Ramos (cell line): Measurements from ENCODE around the gene PROX2.

Experiments used
- in situ Hi-C: fragments of 300-500 bp; cut with MboI; formaldehyde crosslinking; loops from one replicate; pipeline ENCODE4 v1.14.3; 2022; ENCODE audit warnings: low sequenced_read_pairs; ENCODE audit not compliant: unreplicated experiment

Gene PROX2

GRCh38 chr14:74875941-74876913 lies at the start of gene PROX2:
PROX2 (minus strand) TSS chr14:74876145; CDS start chr14:74863834, 12,311 bp downstream.
- in situ Hi-C loops: no loop called here

- in situ Hi-C loops: no loop called here
These were observed 48.1 kb upstream of the PROX2 start for GRCh38 chr14:74924061-74924460.

- in situ Hi-C loops: no loop called here
These were observed 46.9 kb upstream of the PROX2 start, which contains the start of gene RPS6KL1 for GRCh38 chr14:74922752-74923401. RPS6KL1 (minus strand) TSS chr14:74923260; CDS start chr14:74921541, 1,719 bp downstream.

- in situ Hi-C loops: no loop called here
These were observed 46.2 kb upstream of the PROX2 start for GRCh38 chr14:74921987-74922751.

- in situ Hi-C loops: no loop called here
These were observed 45.2 kb upstream of the PROX2 start for GRCh38 chr14:74921053-74921620.

- in situ Hi-C loops: no loop called here
These were observed 44.3 kb upstream of the PROX2 start for GRCh38 chr14:74920281-74920680.

- in situ Hi-C loops: no loop called here
These were observed 43.6 kb upstream of the PROX2 start for GRCh38 chr14:74919421-74920165.

GRCh38 chr14:74918380-74918779 lies 42.4 kb upstream of the PROX2 start:
- in situ Hi-C loops: no loop called here

GRCh38 chr14:74917646-74918081 lies 41.7 kb upstream of the PROX2 start:
- in situ Hi-C loops: no loop called here

- in situ Hi-C loops: no loop called here
These were observed 41.2 kb upstream of the PROX2 start for GRCh38 chr14:74917178-74917543.

- in situ Hi-C loops: no loop called here
These were observed 39.9 kb upstream of the PROX2 start for GRCh38 chr14:74915826-74916225.

- in situ Hi-C loops: no loop called here
These were observed 39.5 kb upstream of the PROX2 start for GRCh38 chr14:74915426-74915825.

GRCh38 chr14:74913986-74914573 lies 38.1 kb upstream of the PROX2 start:
- in situ Hi-C loops: loop anchor here (5.0 kb wide), 1 partner anchor 52 kb away; no protein-coding TSS in a partner anchor

GRCh38 chr14:74913393-74913910 lies 37.5 kb upstream of the PROX2 start:
- in situ Hi-C loops: loop anchor here (5.0 kb wide), 1 partner anchor 51 kb away; no protein-coding TSS in a partner anchor

- in situ Hi-C loops: loop anchor here (5.0 kb wide), 1 partner anchor 50 kb away; no protein-coding TSS in a partner anchor
These were observed 36.9 kb upstream of the PROX2 start for GRCh38 chr14:74912801-74913200.

GRCh38 chr14:74912111-74912510 lies 36.2 kb upstream of the PROX2 start:
- in situ Hi-C loops: loop anchor here (5.0 kb wide), 1 partner anchor 50 kb away; no protein-coding TSS in a partner anchor

- in situ Hi-C loops: loop anchor here (5.0 kb wide), 1 partner anchor 49 kb away; no protein-coding TSS in a partner anchor
These were observed 35.8 kb upstream of the PROX2 start for GRCh38 chr14:74911704-74912103.

GRCh38 chr14:74911221-74911620 lies 35.3 kb upstream of the PROX2 start:
- in situ Hi-C loops: loop anchor here (5.0 kb wide), 1 partner anchor 49 kb away; no protein-coding TSS in a partner anchor
